ENCODE measurements around the gene REG4. TPM values are rescaled to one million over a fixed set of nuclear protein-coding genes. Genes with fewer than 3 reads are reported as not detected.

The REG4 gene
- total RNA-seq: not detected in 2 replicates

GRCh38 chr1:119811387-119811786 is at the start of gene REG4:
TSS of gene REG4 (minus strand) at chr1:119811460. CDS start at chr1:119808769, 2,691 bp downstream.

GRCh38 chr1:119768778-119769177 is 42.5 kb downstream of the REG4 start, which contains the start of gene HMGCS2:
TSS of gene HMGCS2 (minus strand) at chr1:119768905. CDS start at chr1:119768844, 61 bp downstream.

Other genes starting within 250 kb of the REG4 start
- 12.6 and 15.3 TPM in 2 replicates for gene ZNF697, start 163.2 kb downstream of the REG4 start, total RNA-seq
- gene PHGDH, start 99.5 kb downstream of the REG4 start, total RNA-seq: 16.6 and 30.6 TPM in 2 replicates
- gene HMGCS2, start 42.6 kb downstream of the REG4 start, total RNA-seq: not detected in 2 replicates
- gene ADAM30, start 85.1 kb upstream of the REG4 start, total RNA-seq: not detected in 2 replicates